Neuronal stem cell (in vitro differentiated cells): ENCODE measurements around the gene RPS21.
A peak's percentile ranks its signal among the peaks of the same experiment; 100 is the strongest.

Experiments used
- DNase-seq: peaks from one replicate; pipeline ENCODE4 v3.0.0-alpha.2; 2013; ENCODE audit warnings: low spot score
- H2AFZ ChIP-seq: one replicate; pipeline ENCODE4 v1.6.1; 2013; ENCODE audit warnings: mild to moderate bottlenecking, low read length, inconsistent platforms
- H2AK5ac ChIP-seq: 2 replicates; pipeline ENCODE4 v1.6.1; 2013; ENCODE audit warnings: low read depth, mild to moderate bottlenecking, inconsistent platforms, low read length, moderate library complexity, mixed read lengths
- H2BK120ac ChIP-seq: 2 replicates; pipeline ENCODE4 v1.6.1; 2013; ENCODE audit warnings: low read depth, mild to moderate bottlenecking, inconsistent platforms, low read length, moderate library complexity, mixed read lengths
- H2BK12ac ChIP-seq: one replicate; pipeline ENCODE4 v1.6.1; 2013; ENCODE audit warnings: low read length, inconsistent platforms
- H2BK15ac ChIP-seq: 2 replicates; pipeline ENCODE4 v1.6.1; 2013; ENCODE audit warnings: mild to moderate bottlenecking, low read length, inconsistent platforms, mixed read lengths
- H2BK5ac ChIP-seq: one replicate; pipeline ENCODE4 v1.6.1; 2013; ENCODE audit warnings: inconsistent platforms, mild to moderate bottlenecking, low read length, moderate library complexity
- H3K14ac ChIP-seq: one replicate; pipeline ENCODE4 v1.6.1; 2013; ENCODE audit warnings: low read length, inconsistent platforms
- H3K18ac ChIP-seq: 2 replicates; pipeline ENCODE4 v1.6.1; 2013; ENCODE audit warnings: low read length, inconsistent platforms
- H3K23ac ChIP-seq: 2 replicates; pipeline ENCODE4 v1.6.1; 2013; ENCODE audit warnings: low read depth, mild to moderate bottlenecking, mixed read lengths, low read length, inconsistent platforms; ENCODE audit not compliant: poor library complexity
- H3K27ac ChIP-seq: replicated peaks from 3 replicates; pipeline ENCODE4 v1.5.1; 2013; ENCODE audit warnings: low read length, inconsistent platforms
- H3K27me3 ChIP-seq, 3 experiments: 2 replicates each; pipeline ENCODE4 v1.6.1; 2013; ENCODE audit warnings: low read length in 3 of 3, mild to moderate bottlenecking in 2 of 3, inconsistent platforms in 1 of 3, low read depth in 1 of 3, mixed read lengths in 1 of 3, moderate library complexity in 1 of 3; ENCODE audit not compliant: control insufficient read depth in 3 of 3, insufficient read depth in 3 of 3
- H3K36me3 ChIP-seq, 2 donors: replicated peaks in 1 of 2; 2 replicates each; pipeline ENCODE4 v1.6.1; 2013; ENCODE audit warnings: low read length in 2 of 2; ENCODE audit not compliant: control insufficient read depth in 2 of 2, insufficient read depth in 2 of 2
- H3K4ac ChIP-seq: 2 replicates; pipeline ENCODE4 v1.6.1; 2013; ENCODE audit warnings: inconsistent platforms, mild to moderate bottlenecking, low read length, moderate library complexity
- H3K4me1 ChIP-seq, 2 donors: 1 replicate in 1 of 2; 2 replicates in 1 of 2; pipeline ENCODE4 v1.6.1; 2013; ENCODE audit warnings: low read length in 2 of 2, low read depth in 1 of 2; ENCODE audit not compliant: control insufficient read depth in 2 of 2, insufficient read depth in 1 of 2
- H3K4me2 ChIP-seq: one replicate; pipeline ENCODE4 v1.6.1; 2013; ENCODE audit warnings: mild to moderate bottlenecking, low read length, inconsistent platforms; ENCODE audit not compliant: insufficient read depth, poor library complexity, severe bottlenecking
- H3K4me3 ChIP-seq, 2 donors: 2 replicates each; pipeline ENCODE4 v1.5.1; 2013; ENCODE audit warnings: low read length in 2 of 2, mild to moderate bottlenecking in 2 of 2, inconsistent platforms in 1 of 2, moderate library complexity in 1 of 2
- H3K79me1 ChIP-seq: one replicate; pipeline ENCODE4 v1.6.1; 2013; ENCODE audit warnings: low read depth, mild to moderate bottlenecking, inconsistent platforms, low read length, moderate library complexity
- H3K9ac ChIP-seq: one replicate; pipeline ENCODE4 v1.6.1; 2013; ENCODE audit warnings: mild to moderate bottlenecking, low read depth, low read length, inconsistent platforms; ENCODE audit not compliant: poor library complexity
- H3K9me3 ChIP-seq, 2 donors: replicated peaks in 1 of 2; 2 replicates each; pipeline versions ENCODE3 to v1.6.1; 2013; ENCODE audit warnings: low read length in 2 of 2, mild to moderate bottlenecking in 2 of 2, inconsistent platforms in 1 of 2, low read depth in 1 of 2, mixed read lengths in 1 of 2, moderate library complexity in 1 of 2; ENCODE audit not compliant: control insufficient read depth in 2 of 2, insufficient read depth in 1 of 2
- H4K8ac ChIP-seq: one replicate; pipeline ENCODE4 v1.6.1; 2013; ENCODE audit warnings: low read depth, mild to moderate bottlenecking, inconsistent platforms, low read length, moderate library complexity
- H4K91ac ChIP-seq: one replicate; pipeline ENCODE4 v1.6.1; 2013; ENCODE audit warnings: low read length, low read depth, mild to moderate bottlenecking, inconsistent platforms; ENCODE audit not compliant: poor library complexity
- WGBS, 2 donors: extraction: QIAGEN DNeasy Blood & Tissue Kit; methylation state at CpG; one replicate each; pipeline ENCODE4 v1.1.7; 2013; ENCODE audit warnings: missing lambda C conversion rate in 2 of 2, mixed read lengths in 1 of 2; ENCODE audit not compliant: insufficient read length in 2 of 2, insufficient replicate concordance in 1 of 2; ENCODE audit errors: extremely low coverage in 2 of 2; 5-methylcytosine and 5-hydroxymethylcytosine counted together

The RPS21 gene

GRCh38 chr20:62345681-62346370, 41.1 kb upstream of the RPS21 start:
- no peak overlapping the region for H3K14ac ChIP-seq
- peaks cover 32 to 48% of the 10 kb centered on the region in 2 donors for H3K36me3 ChIP-seq
- peak overlapping the region; percentile 17 for H4K8ac ChIP-seq
- peaks cover 3% of the 10 kb centered on the region for H3K79me1 ChIP-seq
- H4K91ac ChIP-seq: no peak overlapping the region
- H3K9me3 ChIP-seq: peaks cover 3 to 6% of the 10 kb centered on the region in 2 donors
- H2BK15ac ChIP-seq: no peak overlapping the region
- H2BK5ac ChIP-seq: no peak overlapping the region
- peak overlapping the region; percentile 60 for H3K9ac ChIP-seq
- H3K23ac ChIP-seq: no peak overlapping the region
- no CpG with 5 or more reads among the region's 25 CpGs for WGBS, 2 donors
- H3K27ac ChIP-seq: no peak overlapping the region
- DNase-seq: no peak
- no peak overlapping the region for H2BK120ac ChIP-seq
- no peak overlapping the region for H2AFZ ChIP-seq
- no peaks in the 10 kb centered on the region for H3K27me3 ChIP-seq
- H3K4me1 ChIP-seq: no peaks in the 10 kb centered on the region
- H3K4me3 ChIP-seq: no peak overlapping the region
- peak overlapping the region; percentile 37 for H2AK5ac ChIP-seq
- H2BK12ac ChIP-seq: no peak overlapping the region
- H3K4me2 ChIP-seq: no peak overlapping the region
- no peak overlapping the region for H3K4ac ChIP-seq
- H3K18ac ChIP-seq: no peak overlapping the region

- no peak overlapping the region for H3K27ac ChIP-seq
- no peak overlapping the region for H3K4ac ChIP-seq
- H2AFZ ChIP-seq: no peak overlapping the region
- no peaks in the 10 kb centered on the region for H3K4me1 ChIP-seq
- H2BK5ac ChIP-seq: no peak overlapping the region
- WGBS, 2 donors: no CpG with 5 or more reads among the region's 34 CpGs
- no peak overlapping the region for H3K4me2 ChIP-seq
- H3K9me3 ChIP-seq: peaks cover 3 to 6% of the 10 kb centered on the region in 2 donors
- no peaks in the 10 kb centered on the region for H3K27me3 ChIP-seq
- H3K18ac ChIP-seq: no peak overlapping the region
- no peak overlapping the region for H4K91ac ChIP-seq
- peaks cover 5% of the 10 kb centered on the region for H3K79me1 ChIP-seq
- H3K23ac ChIP-seq: no peak overlapping the region
- no peak overlapping the region for H2AK5ac ChIP-seq
- peaks cover 33 to 50% of the 10 kb centered on the region in 2 donors for H3K36me3 ChIP-seq
- H2BK12ac ChIP-seq: no peak overlapping the region
- peak overlapping the region; percentile 67 for H2BK120ac ChIP-seq
- peak overlapping the region; percentile 12 for H3K9ac ChIP-seq
- H2BK15ac ChIP-seq: no peak overlapping the region
- H3K14ac ChIP-seq: no peak overlapping the region
- no peak for DNase-seq
- no peak overlapping the region for H4K8ac ChIP-seq
- no peak overlapping the region for H3K4me3 ChIP-seq
Observed at GRCh38 chr20:62346398-62347150, 40.3 kb upstream of the RPS21 start.

GRCh38 chr20:62347151-62347404, 39.8 kb upstream of the RPS21 start:
- Histone ChIP-seq H2BK12ac (no peak overlapping the region), H3K27me3 (no peaks in the 10 kb centered on the region), H3K18ac (no peak overlapping the region), H2BK5ac (no peak overlapping the region), H3K14ac (no peak overlapping the region), H4K91ac (no peak overlapping the region), H3K9ac (no peak overlapping the region), H2AK5ac (no peak overlapping the region), H2BK120ac (peak overlapping the region; percentile 67), H3K4ac (no peak overlapping the region), H4K8ac (no peak overlapping the region), H2AFZ (no peak overlapping the region), H3K23ac (peak overlapping the region; percentile 43), H3K27ac (no peak overlapping the region), H3K4me1 (no peaks in the 10 kb centered on the region), H3K4me3 (no peak overlapping the region), H3K9me3 (peaks cover 3 to 6% of the 10 kb centered on the region in 2 donors), H2BK15ac (no peak overlapping the region), H3K4me2 (no peak overlapping the region), H3K79me1 (peaks cover 8% of the 10 kb centered on the region), H3K36me3 (peaks cover 37 to 52% of the 10 kb centered on the region in 2 donors)
- no peak for DNase-seq
- no CpG with 5 or more reads among the region's 10 CpGs for WGBS, 2 donors

GRCh38 chr20:62347445-62347844, 39.5 kb upstream of the RPS21 start:
- peaks cover 3 to 6% of the 10 kb centered on the region in 2 donors for H3K9me3 ChIP-seq
- H2AFZ ChIP-seq: no peak overlapping the region
- peaks cover 9% of the 10 kb centered on the region for H3K79me1 ChIP-seq
- no peak overlapping the region for H3K18ac ChIP-seq
- no peak overlapping the region for H2BK5ac ChIP-seq
- no peak overlapping the region for H3K9ac ChIP-seq
- no peak overlapping the region for H3K23ac ChIP-seq
- H2BK120ac ChIP-seq: no peak overlapping the region
- H3K4ac ChIP-seq: no peak overlapping the region
- H3K14ac ChIP-seq: no peak overlapping the region
- H2AK5ac ChIP-seq: no peak overlapping the region
- H3K36me3 ChIP-seq: peaks cover 38 to 54% of the 10 kb centered on the region in 2 donors
- no peak overlapping the region for H3K4me2 ChIP-seq
- H3K27me3 ChIP-seq: no peaks in the 10 kb centered on the region
- WGBS, 2 donors: no CpG with 5 or more reads among the region's 9 CpGs
- no peaks in the 10 kb centered on the region for H3K4me1 ChIP-seq
- H4K91ac ChIP-seq: no peak overlapping the region
- no peak overlapping the region for H3K27ac ChIP-seq
- DNase-seq: no peak
- peak overlapping the region in 1 of 2 donors; percentile 47 for H3K4me3 ChIP-seq
- no peak overlapping the region for H2BK12ac ChIP-seq
- no peak overlapping the region for H2BK15ac ChIP-seq
- no peak overlapping the region for H4K8ac ChIP-seq
